Measurements from ENCODE around the gene ALG9.

DNA sequence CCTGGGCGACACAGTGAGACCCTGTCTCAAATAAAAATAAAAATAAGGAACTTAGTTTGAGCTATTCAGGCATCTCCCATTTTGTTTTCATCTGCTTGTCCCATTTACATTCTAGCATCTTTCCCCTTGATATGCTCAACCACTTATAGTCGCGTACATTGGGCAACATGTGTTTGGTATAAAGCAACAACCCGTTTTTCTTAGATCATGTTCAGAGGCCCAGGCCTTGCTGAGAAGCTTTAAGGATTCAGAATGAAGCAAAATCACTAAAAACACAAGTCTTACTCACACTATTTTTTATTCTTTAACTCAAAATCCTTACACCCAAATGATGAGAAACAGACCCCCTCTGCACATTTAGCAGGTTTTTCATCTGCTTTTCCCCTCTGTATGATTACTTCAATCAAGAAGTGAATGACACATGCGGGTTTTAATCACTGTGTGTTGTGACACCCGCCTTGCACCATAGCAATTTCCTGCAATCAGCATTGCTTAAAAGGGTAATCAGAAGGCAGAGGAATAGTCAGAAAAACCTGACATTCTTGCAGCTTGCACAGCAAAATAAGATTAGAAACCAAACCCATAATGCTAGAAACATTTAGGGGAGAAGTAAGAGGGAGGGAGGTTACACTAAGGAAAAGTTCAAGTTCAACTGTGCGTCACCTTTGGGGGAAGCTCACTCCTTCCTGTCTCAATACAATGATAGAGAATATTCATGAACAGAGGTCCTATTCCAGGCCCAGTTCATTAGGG is 25.9 kb downstream of the ALG9 start:
- TF ChIP-seq POLR2A (IDR thresholded peaks at IDR 0.05) (no peak), CTCF (IDR thresholded peaks at IDR 0.05) (no peak)

All from thyroid gland (tissue), 4 donors.